Right lobe of liver (tissue), 4 donors: Measurements from ENCODE around the gene ENPP7.

Experiments used
- CTCF ChIP-seq, 4 donors: fragments of 200-600 bp in 3 of 4; fragments of 450-650 bp in 1 of 4; IDR thresholded peaks; one replicate each; pipeline versions ENCODE4 v1.5.1 to v1.8.0; 2016 to 2022; ENCODE audit warnings: antibody characterized with exemption in 4 of 4, mild to moderate bottlenecking in 2 of 4
- POLR2A ChIP-seq: fragments of 450-650 bp; IDR thresholded peaks from one replicate; pipeline ENCODE4 v1.6.1; 2017; ENCODE audit warnings: antibody characterized with exemption, mild to moderate bottlenecking
- donor health status: DM: no; HTN: no; CAD: no.
- donor health status: DM: no; HTN: no; CAD: no.
- donor health status: DM: no; HTN: yes; CAD: no.

- TF ChIP-seq POLR2A, result no peak
- TF ChIP-seq CTCF (IDR thresholded peaks at IDR 0.05), result no peak
These were observed 43.8 kb downstream of the ENPP7 start for GRCh38 chr17:79774561-79774975.
